Stimulated activated CD8-positive, alpha-beta memory T cell treated with anti-CD3 and anti-CD28 coated beads, Interleukin-4, amount 100 ng/mL, for 48 hours (primary cell): Measurements from ENCODE around the gene RPRD1A.
"Not testable (repeated sequence)": the region's sequence is repeated elsewhere in the genome, so short reads cannot be mapped to it uniquely, and the experiment has no call there.

Experiments
- DNase-seq: peaks from one replicate; pipeline ENCODE4 v3.0.0-alpha.2; 2020

Gene RPRD1A

DNA sequence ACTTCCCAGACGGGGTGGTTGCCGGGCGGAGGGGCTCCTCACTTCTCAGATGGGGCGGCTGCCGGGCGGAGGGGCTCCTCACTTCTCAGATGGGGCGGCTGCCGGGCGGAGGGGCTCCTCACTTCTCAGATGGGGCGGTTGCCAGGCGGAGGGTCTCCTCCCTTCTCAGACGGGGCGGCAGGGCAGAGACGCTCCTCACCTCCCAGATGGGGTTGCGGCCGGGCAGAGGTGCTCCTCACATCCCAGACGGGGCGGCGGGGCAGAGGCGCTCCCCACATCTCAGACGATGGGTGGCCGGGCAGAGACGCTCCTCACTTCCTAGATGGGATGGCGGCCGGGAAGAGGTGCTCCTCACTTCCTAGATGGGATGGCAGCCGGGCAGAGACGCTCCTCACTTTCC, 10.4 kb upstream of the RPRD1A start:
- not testable (repeated sequence) for DNase-seq

DNA sequence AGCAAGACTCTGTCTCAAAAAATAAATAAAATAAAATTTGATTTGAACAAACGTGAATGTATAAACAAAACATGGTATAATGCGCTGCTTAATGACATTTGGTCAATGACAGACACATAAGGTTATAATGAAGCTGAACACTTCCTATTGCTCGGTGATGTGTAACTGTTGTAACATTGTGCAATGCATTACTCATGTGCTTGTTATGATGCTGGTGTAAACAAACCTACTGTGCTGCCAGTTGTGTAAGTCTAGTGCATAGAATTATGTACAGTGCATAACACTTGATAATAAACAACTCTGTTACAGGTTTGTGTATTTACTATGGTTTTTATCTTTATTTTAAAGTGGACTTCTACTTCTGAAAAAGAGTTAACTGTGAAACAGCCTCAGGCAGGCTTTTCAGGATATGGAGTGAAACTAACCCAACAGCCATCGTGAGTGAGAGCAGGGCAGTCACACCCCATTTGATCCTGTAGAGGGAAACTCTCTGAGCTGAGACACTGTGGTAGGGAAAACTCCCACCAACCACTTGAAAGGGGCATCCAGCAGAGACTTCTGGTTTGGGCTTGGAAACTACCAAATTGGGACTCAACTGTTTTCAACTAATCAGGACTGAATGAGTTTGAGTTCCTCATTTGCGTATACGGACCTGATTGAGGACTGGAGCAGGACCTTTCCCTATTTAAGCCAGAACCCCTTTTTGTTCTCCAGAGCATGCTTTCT, 8.7 kb upstream of the RPRD1A start:
- DNase-seq, result no peak

DNA sequence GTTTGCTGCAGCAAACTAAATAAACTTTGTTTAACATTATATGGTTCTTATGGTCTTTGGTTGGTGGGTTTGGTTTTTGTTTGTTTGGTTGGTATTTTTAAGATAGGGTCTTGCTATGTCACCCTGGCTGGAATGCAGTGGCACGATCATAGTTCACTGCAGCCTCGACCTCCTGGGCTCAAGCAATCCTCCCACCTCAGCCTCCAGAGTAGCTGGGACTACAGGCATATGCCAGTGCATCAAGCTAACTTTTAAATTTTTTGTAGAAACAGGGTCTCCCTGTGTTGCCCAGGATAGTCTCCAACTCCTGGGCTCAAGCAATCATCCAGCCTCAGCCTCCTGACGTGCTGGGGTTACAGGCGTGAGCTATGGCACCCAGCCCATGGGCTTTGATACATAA, 7.1 kb upstream of the RPRD1A start:
- DNase-seq, result no peak

DNA sequence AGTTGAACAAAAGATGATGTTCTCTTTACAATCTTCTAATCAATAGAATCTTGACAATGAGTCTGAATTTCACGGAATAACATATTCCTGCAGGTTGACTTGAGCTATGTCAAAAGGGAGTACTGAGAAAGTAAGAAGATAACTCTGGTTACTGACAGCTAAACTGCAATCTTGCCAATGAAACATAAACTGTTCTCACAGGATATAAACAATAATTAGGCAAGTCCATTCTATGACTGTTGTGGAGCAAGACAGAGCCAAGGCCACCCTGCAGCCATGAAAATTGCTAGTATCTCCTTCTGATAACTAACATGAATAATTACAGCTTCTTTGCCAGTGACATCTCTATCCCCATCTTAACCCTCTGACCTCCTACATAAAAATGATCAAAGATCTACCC, 6.3 kb upstream of the RPRD1A start:
- DNase-seq, result no peak

DNA sequence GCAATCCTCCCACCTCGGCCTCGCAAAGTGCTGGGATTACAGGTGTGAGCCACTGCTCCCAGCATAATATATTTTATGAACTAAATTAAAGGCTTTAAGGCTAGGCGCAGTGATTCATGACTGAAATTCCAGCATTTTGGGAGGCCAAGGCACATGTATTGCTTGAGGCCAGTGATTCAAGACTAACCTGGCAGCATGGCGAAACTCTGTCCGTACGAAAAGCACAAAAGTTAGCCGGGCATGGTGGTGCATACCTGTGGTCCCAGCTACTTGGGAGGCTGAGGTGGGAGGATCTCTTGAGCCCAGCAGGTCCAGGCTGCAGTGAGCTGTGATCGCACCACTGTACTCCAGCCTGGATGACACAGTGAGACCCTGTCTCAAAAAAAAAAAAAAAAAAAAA, 5.0 kb upstream of the RPRD1A start:
- not testable (repeated sequence) for DNase-seq

DNA sequence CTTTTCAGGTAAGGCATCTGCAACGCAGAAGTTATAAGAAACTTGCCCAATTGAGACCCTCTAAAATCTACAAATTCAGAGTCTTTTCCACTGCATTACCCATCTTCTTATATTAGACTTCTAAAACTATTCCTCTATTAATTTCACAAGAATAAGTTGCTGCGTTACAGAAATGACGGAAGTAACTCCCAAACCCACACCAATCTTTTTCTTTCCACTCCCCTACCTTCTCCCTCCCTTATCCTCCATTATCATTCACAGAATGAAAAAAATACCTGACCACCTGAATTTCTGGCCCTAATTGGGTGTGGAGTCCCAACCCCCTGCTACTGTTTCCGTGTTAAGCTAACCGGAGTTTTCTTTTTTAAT, 689 bp downstream of the RPRD1A start:
- DNase-seq, result no peak

DNA sequence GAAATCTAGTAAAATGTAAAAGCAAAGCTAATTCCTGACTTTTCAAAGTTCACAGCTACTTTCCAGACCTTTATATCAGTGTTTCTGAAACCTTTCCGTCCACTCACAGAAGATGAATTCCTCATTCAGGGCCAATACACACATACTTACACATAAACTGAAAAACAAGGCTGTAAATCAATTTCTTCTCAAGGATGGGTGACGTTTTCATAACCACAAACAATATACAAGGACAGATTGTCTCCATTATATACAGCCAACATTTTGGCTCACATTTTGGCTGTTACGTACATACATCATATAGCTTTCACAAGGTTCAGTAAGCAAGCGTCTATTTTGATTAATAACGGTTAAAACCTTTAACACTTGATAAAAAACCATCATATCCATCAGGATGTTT, 1.4 kb downstream of the RPRD1A start:
- no peak for DNase-seq

DNA sequence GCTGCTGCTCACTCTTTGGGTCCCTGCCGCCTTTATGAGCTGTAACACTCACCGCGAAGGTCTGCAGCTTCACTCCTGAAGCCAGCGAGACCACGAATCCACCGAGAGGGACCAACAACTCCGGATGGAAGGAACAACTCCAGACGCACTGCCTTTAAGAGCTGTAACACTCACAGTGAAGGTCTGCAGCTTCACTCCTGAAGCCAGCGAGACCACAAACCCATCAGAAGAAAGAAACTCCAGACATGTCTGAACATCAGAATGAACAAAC, 2.6 kb downstream of the RPRD1A start:
- DNase-seq, result not testable (repeated sequence)

DNA sequence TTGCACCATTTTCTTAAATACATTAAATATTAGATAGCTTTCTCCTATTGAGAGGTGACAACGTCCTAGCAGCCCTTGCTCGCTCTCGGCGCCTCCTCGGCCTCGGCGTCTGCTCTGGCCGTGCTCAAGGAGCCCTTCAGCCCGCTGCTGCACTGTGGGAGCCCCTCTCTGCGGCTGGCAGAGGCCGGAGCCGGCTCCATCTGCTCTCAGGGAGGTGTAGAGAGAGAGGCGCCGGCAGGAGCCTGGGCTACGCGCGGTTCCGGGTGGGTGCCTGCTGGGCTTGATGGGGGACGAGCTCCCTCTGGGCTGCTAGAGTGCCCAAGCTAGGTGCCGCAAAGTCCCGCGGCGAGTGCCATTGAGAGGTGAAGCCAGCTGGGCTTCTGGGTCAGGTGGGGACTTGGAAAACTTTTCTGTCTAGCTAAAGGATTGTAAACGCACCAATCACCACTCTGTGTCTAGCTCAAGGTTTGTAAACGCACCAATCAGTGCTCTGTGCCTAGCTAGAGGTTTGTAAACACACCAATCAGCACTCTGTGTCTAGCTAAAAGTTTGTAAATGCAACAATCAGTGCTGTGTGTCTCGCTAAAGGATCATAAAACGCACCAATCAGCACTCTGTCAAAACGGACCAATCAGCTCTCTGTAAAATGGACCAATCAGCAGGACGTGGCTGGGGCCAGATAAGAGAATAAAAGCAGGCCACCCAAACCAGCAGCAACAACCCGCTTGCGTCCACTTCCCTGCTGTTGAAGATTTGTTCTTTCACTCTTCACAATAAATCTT, 3.1 kb downstream of the RPRD1A start:
- DNase-seq, result no peak

DNA sequence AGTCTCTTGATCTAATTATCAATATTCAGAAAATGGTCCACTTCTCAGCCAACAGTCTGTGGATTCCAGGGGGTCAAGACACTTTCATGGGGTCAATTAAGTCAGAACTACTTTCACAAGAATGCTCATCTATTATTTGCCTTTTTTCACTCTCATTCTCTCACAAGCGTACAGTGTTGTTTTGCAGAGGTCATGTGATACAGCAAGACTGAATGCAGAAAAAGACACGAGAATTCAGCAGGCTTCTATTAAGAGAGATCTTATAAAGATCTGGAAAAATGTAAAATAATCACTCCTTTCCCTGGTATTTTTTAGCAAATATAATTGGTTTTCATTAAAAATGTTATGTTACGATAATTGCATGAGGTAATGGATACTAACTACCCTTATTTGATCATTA, 8.7 kb downstream of the RPRD1A start:
- no peak for DNase-seq

DNA sequence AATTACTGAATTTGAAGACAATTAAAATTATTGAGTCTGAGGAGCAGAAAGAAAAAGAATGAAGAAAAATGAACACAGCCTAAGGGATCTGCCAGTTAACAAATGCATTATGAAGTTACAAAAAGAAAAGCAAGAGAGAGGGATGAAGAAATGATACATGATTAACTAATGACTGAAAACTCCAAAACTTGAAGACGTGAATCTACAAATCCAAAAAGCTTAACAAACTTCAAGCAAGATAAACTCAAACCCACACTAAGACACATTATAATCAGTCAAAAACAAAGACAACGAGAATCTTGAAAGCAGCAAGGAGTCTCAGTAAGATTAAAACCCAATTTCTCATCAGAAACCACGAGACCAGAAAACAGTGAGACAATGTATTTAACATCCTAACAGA, 15.6 kb downstream of the RPRD1A start:
- DNase-seq, result no peak

DNA sequence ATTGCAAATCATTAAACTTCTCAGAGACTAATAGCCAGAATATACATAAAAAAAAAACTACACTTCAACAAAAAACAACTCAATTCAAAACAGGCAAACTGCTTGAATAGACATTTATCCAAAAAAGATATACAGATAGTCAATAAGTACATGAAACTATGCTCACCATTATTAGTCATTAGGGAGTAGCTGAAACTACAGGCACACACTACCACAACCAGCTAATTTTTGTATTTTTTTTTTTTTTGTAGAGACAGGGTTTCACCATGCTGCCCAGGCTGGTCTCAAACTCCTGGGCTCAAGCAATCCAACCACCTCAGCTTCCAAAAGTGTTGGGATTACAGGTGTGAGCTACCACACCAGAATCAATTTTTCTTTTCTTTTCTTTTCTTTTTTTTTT, 16.9 kb downstream of the RPRD1A start:
- no peak for DNase-seq

DNA sequence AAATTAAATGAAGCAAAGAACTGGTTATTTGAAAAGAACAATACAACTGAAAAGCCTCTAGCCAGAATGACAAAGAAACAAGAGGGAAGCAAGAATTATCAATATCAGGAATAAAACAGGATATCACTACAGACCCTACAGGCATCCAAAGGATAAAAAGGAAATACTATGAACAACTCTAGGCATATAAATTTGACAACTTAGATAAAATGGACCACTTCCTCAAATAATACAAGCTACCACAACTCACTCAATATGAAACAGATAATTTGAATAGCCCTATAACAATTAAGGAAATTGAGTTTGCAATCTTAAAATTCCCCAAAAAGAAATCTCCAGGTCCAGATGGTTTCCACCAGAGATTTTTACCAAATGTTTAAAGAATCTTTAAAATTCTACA, 19.8 kb downstream of the RPRD1A start:
- DNase-seq, result no peak

DNA sequence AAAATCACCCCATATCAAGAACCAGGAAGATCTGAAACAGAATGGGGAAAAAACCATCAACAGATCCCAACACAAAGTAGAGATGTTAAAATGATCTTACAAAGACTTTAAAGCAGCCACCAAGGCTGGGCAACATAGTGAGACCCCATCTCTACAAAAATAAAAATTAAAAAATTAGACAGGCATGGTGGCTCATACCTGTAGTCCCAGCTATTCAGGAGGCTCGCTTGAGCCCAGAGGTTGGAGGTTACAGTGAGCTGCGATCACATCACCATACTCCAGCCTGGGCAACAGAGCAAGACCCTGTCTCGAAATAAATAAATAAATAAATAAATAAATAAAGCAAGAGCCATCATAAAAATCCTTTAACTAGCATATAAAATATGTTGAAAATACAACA, 20.5 kb downstream of the RPRD1A start:
- DNase-seq, result no peak

DNA sequence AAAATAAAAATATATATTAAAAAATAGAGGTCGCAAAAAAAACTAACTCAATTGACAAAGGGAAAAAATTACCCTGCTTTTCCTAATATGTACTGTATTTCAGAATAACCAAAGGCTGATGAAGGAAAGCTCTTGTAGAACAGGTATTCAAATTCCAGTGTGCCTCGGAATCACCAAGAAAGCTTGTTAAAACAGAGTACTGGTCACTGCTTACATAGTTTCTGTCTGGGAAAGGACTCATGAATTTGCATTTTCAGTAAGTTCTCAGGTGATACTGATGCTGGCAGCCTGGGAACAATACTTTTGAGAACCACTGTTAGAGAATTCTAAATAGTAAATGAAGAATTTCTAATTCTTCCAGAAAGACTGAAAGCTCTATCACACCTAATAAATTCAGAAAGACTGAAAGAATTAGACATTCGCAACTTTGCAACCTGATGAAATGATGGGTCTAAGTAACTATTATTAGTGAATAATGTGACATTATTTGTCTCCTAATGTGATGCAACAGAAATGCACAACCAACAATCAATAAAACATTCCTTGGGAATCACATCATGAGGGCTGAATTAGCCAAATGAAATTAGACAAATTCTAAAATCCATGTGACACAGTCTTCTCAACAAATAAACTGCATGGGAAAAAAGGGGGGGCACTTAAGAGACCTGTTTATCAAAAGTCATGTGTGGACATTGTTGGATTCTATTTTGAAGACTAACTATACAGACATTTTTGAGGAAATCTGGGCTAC, 21.9 kb downstream of the RPRD1A start:
- no peak for DNase-seq

DNA sequence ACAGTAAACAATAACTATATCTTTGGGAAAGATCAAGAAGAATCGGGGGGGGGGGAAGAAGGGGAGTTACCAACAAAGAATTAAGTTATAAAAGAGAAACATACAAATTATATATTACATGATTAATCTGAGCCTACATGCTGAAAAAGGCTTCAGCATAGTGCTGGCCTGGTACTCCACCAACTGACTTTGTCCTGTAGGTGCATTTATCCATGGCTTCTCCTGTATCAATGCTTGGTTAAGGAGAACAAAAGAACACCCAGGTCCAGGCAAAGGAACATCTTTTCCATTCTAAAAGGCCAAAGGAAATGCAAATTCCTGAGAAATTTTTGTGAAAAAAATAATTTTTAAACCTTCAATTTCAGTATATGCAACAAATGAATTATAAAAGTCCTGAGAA, 24.2 kb downstream of the RPRD1A start:
- no peak for DNase-seq

DNA sequence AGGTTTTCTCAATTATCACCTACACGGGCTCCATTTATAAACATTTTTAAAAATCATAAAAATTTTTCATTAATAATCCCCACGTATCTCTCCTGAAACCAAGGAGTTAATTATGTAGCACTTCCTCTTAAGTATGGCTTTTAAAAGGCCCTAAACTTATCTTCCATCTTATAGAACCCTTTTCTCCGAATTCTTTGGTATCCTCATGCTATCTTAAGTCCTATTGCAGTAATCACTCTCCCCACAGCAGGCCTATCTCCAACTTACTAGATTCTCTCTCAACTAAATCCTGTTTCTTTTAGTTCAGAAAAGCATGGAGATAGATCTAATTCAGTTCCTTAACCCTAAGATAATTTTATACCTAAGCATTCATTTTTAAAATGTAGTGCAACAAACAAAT, 26.2 kb downstream of the RPRD1A start:
- DNase-seq, result no peak

DNA sequence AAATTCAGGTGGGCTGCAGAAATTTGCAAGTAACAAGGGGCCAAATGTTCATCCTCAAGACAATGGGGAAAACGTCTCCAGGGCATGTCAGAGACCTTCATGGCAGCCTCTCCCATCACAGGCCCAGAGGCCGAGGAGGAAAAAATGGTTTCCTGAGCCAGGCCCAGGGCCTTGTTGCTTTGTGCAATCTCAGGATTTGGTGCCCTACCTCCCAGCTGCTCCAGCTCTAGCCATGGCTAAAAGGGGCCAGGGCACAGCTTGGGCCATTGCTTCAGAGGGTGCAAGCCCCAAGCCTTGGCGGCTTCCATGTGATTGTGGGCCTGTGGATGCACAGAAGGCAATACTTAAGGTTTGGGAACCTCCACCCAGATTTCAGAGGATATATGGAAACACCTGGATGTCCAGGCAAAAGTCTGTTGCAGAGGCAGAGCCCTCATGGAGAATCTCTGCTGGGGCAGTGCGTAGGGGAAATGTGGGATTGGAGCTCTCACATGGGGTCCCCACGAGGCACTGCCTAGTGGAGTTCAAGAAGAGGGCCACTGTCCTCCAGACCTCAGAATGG, 29.2 kb downstream of the RPRD1A start:
- DNase-seq, result no peak

DNA sequence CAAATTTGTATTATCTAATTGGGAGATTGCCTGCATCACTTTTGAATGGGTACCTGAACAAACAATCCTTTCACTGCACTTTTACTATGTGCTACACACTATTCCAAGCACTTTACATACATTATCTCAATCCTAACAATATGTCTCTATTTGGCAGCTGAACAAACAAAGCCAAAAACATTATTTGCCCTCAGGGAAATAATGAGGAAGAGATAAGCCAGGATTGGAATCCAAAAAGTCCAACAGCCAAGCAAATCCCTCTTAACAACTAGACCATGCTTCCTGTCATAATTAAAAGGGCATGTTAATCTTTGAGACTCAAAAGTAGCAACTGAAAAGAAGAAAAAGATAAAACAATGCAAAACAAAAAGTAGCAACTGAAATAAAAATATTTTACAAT, 32.1 kb downstream of the RPRD1A start:
- no peak for DNase-seq

DNA sequence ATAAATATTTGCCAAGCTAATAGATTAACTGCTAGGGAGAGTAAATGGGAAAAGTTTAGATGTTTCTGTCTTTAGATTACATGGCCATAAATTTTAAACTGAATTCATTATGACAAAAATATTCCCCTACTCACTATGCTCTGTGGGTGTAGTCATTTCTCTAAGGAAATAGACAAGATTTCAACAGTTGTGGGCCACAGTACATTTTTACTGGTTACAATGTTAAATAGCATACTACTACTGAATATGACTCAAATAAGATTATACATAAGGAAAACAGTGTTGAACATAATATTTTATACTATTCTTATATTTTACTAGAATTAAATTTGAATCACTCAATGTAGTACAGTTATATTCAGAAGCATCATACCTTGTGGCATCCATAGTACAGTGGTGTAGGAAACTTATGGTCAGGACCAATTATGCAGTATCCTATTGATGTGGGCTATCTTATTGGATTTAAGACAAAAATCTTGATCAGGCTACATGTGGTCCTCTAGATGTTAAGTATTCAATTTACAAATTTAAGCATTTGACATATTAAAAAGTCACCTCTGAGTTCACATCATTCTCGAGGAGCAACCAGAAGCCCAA, 33.0 kb downstream of the RPRD1A start:
- DNase-seq, result no peak

DNA sequence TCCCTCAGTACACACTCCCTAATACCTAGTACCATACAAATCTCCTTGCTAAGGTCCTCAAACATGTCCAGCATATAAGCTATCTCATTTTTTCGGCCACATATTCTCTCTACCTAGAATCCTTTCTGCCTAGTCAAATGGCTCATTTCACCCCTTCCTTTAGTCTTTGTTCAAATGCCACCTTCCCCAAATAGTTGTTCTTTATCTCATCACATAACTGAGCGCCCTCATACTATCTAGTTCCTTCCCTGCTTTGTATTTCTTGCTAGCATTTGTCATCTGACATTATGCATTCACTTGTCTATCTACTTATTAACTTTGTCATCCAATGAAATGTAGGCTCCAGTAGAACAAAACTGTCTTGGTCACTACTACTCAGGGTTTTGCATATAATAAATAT, 35.5 kb downstream of the RPRD1A start:
- DNase-seq, result no peak

DNA sequence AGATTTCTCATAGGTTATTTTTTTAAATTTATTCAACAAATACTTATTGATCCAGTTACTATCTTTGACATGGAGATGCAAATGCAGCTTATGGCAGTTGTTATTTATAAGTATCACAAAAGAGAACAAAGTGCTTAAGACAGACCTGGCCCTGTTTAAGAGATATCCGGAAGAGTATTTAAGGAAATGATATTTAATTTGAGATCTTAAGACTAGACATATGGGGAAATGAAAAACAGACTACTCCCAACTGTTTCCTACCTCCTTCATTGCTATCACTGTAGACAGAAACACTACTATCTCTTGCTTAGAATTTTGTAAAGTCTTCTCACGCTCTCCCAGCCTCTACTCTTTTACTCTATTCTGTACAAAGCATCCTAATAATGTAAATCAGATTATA, 36.0 kb downstream of the RPRD1A start:
- DNase-seq, result no peak

DNA sequence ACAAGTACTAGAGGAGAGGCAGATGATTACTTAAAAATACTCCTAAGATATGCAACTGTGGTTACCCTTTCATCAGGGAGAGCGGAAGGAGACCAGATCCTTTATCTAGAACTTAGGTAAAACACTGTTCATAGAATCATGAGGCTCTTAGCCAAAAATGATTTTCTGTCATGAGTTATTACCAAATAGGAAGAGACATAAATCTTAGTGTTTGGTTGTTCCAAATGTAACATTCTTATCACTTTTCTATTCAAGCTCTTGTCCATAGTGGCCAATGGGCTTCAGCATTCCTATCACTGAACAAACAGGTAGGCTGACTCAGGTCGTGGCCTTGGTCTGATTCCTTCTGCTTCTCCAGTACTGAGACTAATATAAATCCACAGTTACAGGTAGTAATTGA, 38.5 kb downstream of the RPRD1A start:
- DNase-seq, result no peak

DNA sequence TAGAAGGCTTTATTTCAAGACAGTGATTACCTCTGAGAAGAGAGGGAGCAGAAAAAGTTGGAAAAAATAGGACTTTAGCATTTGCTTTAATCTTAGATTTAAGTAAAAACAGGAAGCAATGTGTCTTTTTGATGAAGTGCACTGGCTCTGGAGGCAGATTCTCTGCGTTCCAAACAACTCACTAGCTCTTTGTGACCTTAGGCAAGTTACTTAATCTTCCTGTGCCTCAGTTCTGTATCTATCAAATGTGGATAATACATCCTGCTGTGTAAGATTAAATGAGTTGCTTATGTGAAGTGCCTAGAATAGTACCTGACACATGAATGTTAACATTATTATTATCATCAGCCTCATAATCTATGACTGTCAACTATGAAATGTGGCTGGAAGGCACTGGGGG, 42.3 kb downstream of the RPRD1A start:
- DNase-seq, result no peak
